HG03196 (cell line): Measurements from ENCODE around the gene OVCA2.
A peak's percentile ranks its signal among the peaks of the same experiment; 100 is the strongest.

ENCODE experiments used
- ATAC-seq: cut with Tn5 transposase; IDR thresholded peaks from one replicate; pipeline ENCODE4 v1.9.1; 2021; ENCODE audit not compliant: unreplicated experiment

OVCA2 gene

DNA sequence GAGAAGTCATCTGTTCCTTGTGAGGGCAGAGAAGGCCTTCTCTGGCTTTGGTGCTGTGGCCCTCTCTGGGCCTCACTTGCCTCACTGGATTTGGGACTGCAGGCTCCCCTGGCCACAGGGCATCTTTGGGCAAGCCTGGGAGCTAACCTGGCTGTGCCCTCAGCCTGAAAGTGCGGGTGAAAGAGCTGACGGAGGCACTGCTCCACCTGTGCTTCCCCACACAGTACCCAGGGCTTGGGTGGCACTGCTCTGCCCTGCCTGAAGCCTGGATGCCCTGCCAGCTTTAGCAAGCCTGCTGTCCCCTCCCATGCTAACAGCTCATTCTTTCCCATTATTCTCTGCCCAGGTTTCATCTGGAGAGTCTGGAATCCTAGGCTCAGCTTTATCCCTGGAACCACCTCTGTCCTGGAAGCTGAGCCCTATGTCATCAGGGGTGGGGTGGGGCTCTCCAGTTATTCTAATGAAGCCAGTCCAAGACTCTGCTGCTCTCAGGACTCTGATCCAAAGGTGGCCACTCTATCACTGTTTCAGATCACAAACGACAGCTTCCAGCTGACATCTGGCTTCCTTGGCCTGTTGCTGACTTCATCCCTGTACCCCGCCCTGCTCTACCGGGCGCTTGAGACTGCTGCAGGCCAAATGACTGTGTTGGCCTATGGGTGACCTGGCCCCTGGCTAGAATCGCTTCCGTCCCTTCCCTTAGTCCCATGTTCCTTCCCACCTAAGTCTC is 42.4 kb downstream of the OVCA2 start:
- ATAC-seq, result no peak

DNA sequence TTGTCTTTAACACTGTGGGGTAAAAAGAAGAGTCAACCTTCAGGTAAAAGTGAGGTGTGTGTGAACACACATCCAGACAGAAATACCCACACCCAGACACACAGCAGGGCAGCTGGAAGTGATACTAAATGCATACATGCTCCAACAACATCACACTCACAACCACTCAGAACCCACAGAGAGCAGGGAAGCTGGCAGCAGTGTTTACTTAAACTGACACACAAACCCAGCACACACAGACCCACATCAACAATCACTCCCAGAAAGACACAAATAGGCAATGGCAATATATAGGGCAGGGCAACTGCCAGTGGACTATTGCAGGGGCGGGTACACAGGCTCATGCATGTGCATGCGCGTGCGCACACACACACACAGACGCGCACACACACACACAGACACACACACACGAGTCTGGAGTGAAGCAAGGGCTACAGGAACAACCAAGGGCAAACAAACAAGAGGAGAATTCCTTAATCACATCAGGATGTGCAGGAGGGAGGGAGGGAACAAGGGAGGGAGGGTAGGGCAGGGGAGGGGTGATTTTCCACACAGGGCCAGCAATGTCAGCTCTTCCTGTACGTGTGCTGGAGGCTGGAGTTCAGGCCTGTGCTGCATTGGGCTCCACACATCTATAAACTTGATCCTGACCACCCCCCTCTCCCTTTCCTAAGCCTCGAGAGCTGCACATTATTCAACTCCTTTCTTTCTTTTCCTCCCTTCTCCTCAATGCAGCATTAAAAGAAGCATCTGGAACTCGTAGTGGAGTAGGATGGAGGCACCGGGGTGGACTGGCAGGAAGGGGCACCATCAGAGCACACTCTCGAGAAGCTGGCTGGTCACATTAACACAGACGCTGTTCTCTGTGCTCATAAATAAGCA is 43.2 kb downstream of the OVCA2 start:
- ATAC-seq, result no peak

DNA sequence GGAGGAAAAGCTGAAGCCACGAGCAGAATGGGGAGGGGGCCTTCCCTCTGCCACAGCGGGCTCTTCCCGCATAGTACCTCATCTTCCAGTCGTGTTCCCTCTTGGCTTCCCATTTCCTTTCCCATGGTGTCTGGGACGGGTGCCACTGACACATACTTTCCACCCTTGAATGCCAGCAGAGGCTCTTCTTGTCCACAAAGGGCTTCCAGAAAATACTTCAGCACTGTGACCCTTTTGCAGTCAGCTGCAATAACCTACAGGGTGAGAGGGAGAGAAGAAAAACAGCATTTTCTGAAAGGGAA is 43.8 kb downstream of the OVCA2 start:
- no peak for ATAC-seq

DNA sequence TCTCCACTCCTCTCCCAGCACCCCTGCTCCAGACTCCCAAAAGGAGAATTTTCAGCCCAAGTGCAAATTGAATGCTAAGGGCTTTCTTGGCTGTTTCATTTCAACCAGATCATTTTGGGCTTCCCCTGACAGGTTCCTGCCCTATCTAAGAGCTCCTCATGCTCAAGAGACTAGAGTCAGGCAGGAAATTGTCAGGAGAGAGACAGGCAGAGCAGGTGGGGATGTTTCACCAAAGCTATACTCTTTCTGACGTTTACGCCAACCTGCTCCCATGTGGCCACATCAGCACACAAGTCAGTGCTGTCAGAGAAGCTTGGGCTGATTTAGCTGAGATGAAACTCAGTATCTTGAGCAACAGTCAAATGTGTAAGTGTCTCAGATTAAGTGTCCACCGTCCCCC is 44.5 kb downstream of the OVCA2 start:
- no peak for ATAC-seq

DNA sequence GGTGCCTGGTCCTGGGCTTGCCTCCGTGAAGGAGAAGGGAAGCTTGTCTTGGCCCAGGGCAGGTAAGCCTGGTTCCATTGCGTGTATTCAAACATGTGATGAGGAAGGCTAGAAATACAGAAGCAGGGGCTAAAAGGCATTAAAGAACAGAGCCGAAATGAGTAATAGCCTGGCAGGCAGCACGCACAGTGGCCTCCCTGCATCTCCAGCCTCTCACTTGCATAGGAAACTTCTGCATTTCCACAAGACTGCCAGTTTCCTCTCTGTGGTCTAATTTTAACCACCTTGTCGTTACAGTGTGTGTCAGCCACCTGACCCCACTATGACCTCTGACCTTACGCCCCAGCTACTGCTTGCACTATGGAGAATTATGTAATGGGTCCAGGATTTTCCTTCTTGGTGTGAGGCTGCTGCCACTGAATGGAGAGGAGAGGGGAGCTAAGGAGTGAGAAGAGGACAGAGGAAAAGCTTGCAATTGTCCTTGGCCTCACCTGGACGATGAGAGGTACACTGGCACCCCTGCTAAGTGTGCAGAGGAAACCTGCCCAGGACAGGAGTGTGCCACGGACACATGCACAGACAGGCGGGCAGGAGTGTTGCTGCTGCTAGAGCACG is 45.9 kb downstream of the OVCA2 start:
- ATAC-seq, result peak; percentile 35

DNA sequence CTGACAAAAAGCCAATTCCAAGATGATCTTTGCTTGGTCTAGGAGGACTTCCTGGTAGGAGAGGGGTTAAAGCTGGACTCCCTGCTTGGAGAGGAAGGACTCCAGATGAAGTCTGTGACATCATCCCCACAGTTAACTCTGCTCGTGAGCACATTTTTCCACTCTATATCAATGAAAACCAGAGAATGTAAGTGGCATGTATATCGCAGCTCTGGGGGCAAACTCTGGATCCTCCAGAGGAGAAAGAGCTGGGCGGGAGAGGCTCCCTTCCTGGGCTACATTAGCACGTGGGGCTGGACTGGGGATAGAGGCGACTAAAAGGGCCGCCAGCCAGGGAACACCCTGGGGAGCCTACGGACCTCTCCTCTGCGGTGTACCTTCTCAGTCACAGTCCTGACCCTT is 47.2 kb downstream of the OVCA2 start:
- ATAC-seq, result peak; percentile 23

DNA sequence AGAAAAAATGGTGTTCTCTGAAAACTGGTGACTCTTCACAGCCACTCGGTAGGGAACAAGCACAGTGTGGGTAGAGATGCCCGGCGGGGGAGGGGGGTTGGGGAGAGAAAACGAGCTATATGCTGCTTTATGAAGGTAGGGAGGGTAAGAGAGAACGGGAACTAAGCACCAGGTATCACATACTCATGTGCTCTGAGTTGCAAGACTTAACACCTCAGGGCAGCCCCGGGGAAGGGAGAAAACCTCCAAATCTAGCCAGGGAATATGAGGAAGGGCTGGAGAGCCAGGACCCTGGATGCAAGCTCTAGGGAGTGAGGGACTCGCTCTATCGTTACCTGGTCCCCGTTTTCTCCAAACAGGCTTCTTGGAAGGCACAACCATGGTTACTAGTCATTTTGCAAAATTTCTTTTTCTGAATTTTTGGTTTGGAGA is 48.4 kb downstream of the OVCA2 start:
- no peak for ATAC-seq

DNA sequence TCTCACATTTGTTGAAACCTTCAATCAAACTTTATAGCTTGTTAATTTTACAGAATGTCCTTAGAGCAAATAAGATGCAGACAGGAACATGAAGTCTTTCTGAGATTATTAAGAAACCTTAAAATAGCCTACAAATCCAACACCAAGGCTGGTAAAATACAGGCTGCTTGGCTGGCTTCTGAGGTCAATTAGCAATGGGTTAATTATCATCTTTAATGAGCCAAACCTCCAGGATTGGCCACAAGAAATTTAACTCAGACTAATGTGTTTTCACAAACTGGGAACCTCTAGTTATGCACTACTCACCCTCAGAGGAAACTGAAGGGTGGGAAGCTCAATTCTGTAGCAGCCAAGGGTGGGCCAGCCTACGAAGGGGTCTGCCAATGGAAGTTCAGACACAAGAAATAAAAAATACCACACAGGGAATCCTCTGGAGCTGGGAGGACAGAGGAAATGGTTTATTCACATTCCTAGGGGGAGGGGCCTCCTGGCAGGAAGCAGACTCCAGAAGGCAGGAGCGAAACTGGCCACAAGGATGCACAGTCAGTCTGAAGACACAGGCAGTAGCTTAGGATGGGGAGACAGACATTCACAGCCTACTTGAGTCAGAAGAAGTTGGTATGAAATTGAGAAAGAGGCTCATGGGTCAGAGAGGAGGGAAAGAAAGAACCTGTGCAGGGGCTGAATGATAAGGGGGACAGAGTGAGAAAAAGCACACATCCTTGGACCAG is 49.1 kb downstream of the OVCA2 start:
- no peak for ATAC-seq

DNA sequence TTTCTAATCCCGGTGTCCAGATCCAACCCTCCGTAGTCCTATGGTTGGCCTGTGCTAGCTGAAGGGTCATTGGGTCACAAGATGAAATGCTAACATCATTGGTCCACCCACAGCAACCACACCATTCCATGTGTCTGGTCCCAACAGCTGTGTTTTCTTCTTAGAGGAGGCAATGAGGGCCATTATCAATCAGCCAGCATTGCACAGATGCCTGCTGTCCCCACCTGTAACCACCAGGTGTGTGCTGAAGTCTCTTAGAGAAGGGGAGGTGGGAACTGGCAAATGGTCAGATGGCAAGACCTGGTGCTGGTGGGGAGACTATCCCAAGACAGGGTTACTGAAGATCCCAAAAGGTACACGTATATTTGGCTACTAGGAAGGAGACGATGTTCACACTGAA is 50.4 kb downstream of the OVCA2 start:
- no peak for ATAC-seq
